Activated naive CD4-positive, alpha-beta T cell treated with anti-CD3 and anti-CD28 coated beads for 36 hours (primary cell): ENCODE data around the gene XPO5. TPM values are rescaled to one million over a fixed set of nuclear protein-coding genes. Genes with fewer than 3 reads are reported as not detected.

Experiments
- CTCF ChIA-PET: fragments of 350-600 bp; sonication (Branson Sonifier 250); formaldehyde crosslinking; loops from one replicate; lab custom pipeline; 2021; ENCODE audit warnings: antibody characterized with exemption; lab: Charles Lee
- DNase-seq: peaks from one replicate; pipeline ENCODE4 v3.0.0-alpha.2; 2020
- H3K27ac Mint-ChIP-seq: one replicate; pipeline ENCODE4 v1.8.0; 2021; ENCODE audit warnings: mild to moderate bottlenecking, mixed read lengths
- H3K27me3 Mint-ChIP-seq: one replicate; pipeline ENCODE4 v1.8.0; 2021; ENCODE audit warnings: low read depth, mixed read lengths
- H3K36me3 Mint-ChIP-seq: one replicate; pipeline ENCODE4 v1.8.0; 2021; ENCODE audit warnings: low read depth, mixed read lengths
- H3K4me1 Mint-ChIP-seq: one replicate; pipeline ENCODE4 v1.8.0; 2021; ENCODE audit warnings: low read depth, mixed read lengths
- H3K4me3 Mint-ChIP-seq: one replicate; pipeline ENCODE4 v1.8.0; 2021; ENCODE audit warnings: mild to moderate bottlenecking, moderate library complexity, mixed read lengths
- H3K9me3 Mint-ChIP-seq: one replicate; pipeline ENCODE4 v1.8.0; 2021; ENCODE audit warnings: mixed read lengths
- intact Hi-C: fragments of 100-400 bp; cut with micrococcal nuclease; formaldehyde crosslinking; loops from one replicate; pipeline ENCODE4 v1.15.1; 2023
- total RNA-seq, 2 experiments: library from RNA; stranded (reverse); gene quantifications; one replicate each; pipeline ENCODE4 v1.2.3, GENCODE V29; 2021

XPO5 gene
- total RNA-seq, 2 experiments from 2014 or later, result 74.9 to 93.2 TPM

DNA sequence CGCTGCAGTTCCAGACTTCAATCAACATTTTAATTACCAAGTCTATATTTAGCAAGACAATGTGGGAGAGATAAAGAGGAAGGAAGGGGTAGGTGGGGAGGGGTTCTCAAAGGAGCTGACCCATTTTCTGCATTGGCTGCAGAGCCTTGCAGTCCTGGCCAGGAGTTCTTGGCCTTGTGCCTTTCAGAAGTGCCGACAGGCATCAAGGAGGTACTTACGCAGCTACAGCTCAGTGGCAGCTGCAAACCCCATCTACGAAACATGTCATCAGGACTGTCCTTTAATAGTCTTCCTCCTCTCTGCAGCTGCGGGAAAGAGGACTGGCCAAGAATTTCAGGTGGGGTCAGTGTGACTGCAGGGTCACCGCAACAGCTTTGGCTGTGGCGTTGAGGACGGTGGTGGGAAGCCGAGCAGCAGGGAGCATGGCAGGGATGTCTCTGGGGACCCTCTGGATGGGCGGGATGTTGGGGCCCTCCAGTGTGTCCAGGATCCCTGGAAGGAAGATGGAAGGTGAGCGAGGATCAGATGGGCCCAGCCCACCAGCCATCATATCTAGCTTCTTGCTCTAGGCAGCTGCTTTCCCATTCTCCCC, 63.9 kb downstream of the XPO5 start:
- H3K36me3 Mint-ChIP-seq, result peaks cover 3% of the 10 kb centered on the region
- CTCF ChIA-PET, result interaction anchor here (0.9 kb wide), 1 partner anchor 283 kb away, joined by 3 read pairs; the partner anchor contains the start of gene DNPH1
- H3K9me3 Mint-ChIP-seq, result no peaks in the 10 kb centered on the region
- peaks cover 14% of the 10 kb centered on the region for H3K27me3 Mint-ChIP-seq
- DNase-seq, result no peak
- H3K27ac Mint-ChIP-seq, result no peak overlapping the region
- H3K4me1 Mint-ChIP-seq, result peaks cover 30% of the 10 kb centered on the region
- no peak overlapping the region for H3K4me3 Mint-ChIP-seq
- intact Hi-C loops, result no loop called here

GRCh38 chr6:43510827-43511163, 65.0 kb downstream of the XPO5 start:
- CTCF ChIA-PET, result no interaction called here
- H3K9me3 Mint-ChIP-seq, result no peaks in the 10 kb centered on the region
- peak overlapping the region; percentile 60 for H3K4me3 Mint-ChIP-seq
- H3K4me1 Mint-ChIP-seq, result peaks cover 24% of the 10 kb centered on the region
- peaks cover 14% of the 10 kb centered on the region for H3K27me3 Mint-ChIP-seq
- H3K27ac Mint-ChIP-seq, result no peak overlapping the region
- no peak for DNase-seq
- intact Hi-C loops, result no loop called here
- peaks cover 5% of the 10 kb centered on the region for H3K36me3 Mint-ChIP-seq

GRCh38 chr6:43509984-43510826, 65.6 kb downstream of the XPO5 start, which contains the start of gene LRRC73:
TSS of gene LRRC73 (minus strand) at chr6:43510346. CDS start at chr6:43509785, 561 bp downstream.
- no peak within 1 kb of the TSS for H3K27ac Mint-ChIP-seq
- CTCF ChIA-PET, result interaction anchor here (1.4 to 5.0 kb wide), 2 partner anchors 54 to 82 kb away, joined by 3 to 69 read pairs; partner anchors contain the start of genes ABCC10 and DLK2
- H3K36me3 Mint-ChIP-seq, result peaks cover 5% of the 10 kb centered on the region
- H3K4me3 Mint-ChIP-seq, result peak within 1 kb of the TSS; percentile 68
- H3K4me1 Mint-ChIP-seq, result peaks cover 19% of the 10 kb centered on the region
- H3K27me3 Mint-ChIP-seq, result peaks cover 14% of the 10 kb centered on the region
- intact Hi-C loops, result loop anchor here (1.0 to 10.0 kb wide), 3 partner anchors 141 to 608 kb away; partner anchors contain the start of genes PTK7 and ZNF318
- no peaks in the 10 kb centered on the region for H3K9me3 Mint-ChIP-seq
- peak; percentile 65 for DNase-seq

DNA sequence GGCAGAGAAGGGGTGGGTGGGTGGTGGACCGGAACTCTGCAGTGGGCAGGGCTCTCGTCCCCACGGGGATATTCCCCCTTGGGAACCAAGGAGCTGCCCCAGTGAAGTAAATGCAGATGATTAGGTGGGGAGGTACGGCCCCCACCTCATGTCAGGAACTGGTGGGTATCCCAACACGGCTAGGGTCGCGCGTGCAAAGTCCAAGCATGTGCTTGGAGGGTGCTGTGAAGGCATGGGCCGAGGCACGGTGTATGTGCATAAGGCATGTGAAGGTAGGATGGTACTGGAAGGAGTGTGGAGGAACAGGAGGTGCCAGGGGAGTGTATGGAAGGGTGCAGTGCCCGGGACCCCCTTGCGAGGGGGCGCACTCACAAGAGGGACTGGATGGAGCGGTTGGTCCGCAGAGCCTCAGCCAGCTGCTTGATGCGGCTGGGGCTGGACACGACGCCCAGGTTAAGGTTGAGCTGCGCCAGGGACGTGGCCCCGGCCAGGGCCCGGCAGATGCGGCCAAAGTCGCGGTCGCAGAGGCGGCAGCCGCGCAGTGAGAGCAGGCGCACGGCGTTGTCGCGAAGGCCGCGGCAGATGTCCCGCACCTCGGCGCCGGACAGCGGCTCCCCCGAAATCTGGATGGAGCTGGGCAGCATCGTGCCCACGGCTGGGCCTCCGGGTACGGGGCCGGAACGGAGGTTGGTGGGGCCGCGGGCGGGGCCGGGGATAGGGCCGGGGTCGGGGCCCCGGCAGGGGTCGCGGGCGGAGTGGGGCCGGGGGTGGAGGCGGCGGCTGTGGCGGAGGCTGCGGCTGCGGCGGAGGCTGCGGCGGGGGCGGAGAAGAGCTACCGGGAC, 66.5 kb downstream of the XPO5 start:
- intact Hi-C loops, result loop anchor here (1.0 to 10.0 kb wide), 3 partner anchors 140 to 607 kb away; partner anchors contain the start of genes PTK7 and ZNF318
- Mint-ChIP-seq H3K4me1 (peaks cover 12% of the 10 kb centered on the region), H3K27ac (no peak overlapping the region)

GRCh38 chr6:43508481-43509141, 67.2 kb downstream of the XPO5 start:
- Mint-ChIP-seq H3K27ac (no peak overlapping the region), H3K4me3 (peak overlapping the region; percentile 68), H3K4me1 (peaks cover 8% of the 10 kb centered on the region), H3K9me3 (no peaks in the 10 kb centered on the region), H3K36me3 (peaks cover 7% of the 10 kb centered on the region), H3K27me3 (peaks cover 14% of the 10 kb centered on the region)
- CTCF ChIA-PET, result interaction anchor here (0.8 to 5.0 kb wide), 16 partner anchors 9 to 279 kb away, joined by 3 to 69 read pairs (median 10); partner anchors contain the start of genes CRIP3, DLK2, DNPH1 and POLR1C
- DNase-seq, result no peak
- intact Hi-C loops, result loop anchor here (1.0 to 10.0 kb wide), 3 partner anchors 139 to 606 kb away; partner anchors contain the start of genes PTK7 and ZNF318

More for the DNA sequence above, 66.5 kb downstream of the XPO5 start:
- peaks cover 14% of the 10 kb centered on the region for H3K27me3 Mint-ChIP-seq
- peaks cover 5% of the 10 kb centered on the region for H3K36me3 Mint-ChIP-seq
- H3K4me3 Mint-ChIP-seq, result peak overlapping the region; percentile 68
- no peak for DNase-seq
- H3K9me3 Mint-ChIP-seq, result no peaks in the 10 kb centered on the region
- CTCF ChIA-PET, result interaction anchor here (1.4 to 5.0 kb wide), 3 partner anchors 12 to 81 kb away, joined by 3 to 69 read pairs (median 9); partner anchors contain the start of genes ABCC10 and DLK2

DNA sequence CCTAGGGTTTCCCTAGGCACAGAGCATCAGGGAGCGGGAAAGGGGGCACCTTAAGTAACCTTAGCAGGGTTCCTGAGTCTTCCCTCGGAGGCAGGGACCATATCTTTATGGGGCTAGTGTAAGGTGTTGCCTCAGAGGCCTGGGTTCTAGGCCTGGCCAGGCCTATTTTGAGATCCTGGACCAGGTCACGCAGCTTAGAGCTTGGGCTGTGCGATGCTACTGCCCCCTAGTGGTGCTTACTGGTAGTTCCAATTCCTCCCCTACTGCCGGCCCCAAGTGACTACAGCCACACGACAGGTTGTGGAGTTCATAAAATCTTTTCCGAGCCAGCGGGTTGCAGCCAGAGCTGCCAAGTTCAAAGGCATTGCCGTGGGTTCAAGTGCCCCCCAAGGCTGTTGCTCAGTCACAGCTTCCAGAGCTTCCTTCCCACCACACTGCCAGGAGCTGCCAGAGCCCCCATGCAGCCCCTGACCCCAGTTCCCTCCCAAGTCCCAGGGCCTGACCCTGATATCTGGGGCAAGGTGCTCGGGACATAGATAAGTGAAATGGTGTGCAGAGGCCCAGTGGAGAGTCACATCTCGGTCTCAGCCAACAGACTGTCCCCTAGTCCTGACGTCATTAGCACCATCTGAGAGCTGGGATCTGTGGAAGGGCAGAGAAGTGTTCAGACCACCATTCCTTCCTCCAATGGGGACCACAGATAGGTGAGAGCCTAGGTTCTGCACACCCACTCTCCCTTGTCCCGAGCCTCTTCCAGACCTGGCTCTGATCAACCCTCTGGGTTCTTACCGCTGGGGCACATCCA, 69.0 kb downstream of the XPO5 start:
- intact Hi-C loops, result loop anchor here (1.0 to 10.0 kb wide), 5 partner anchors 52 to 605 kb away; partner anchors contain the start of genes DLK2 and PTK7
- Mint-ChIP-seq H3K4me3 (no peak overlapping the region), H3K36me3 (peaks cover 8% of the 10 kb centered on the region), H3K9me3 (no peaks in the 10 kb centered on the region), H3K27me3 (peaks cover 14% of the 10 kb centered on the region), H3K4me1 (peaks cover 5% of the 10 kb centered on the region), H3K27ac (no peak overlapping the region)
- DNase-seq, result peak; percentile 89
- CTCF ChIA-PET, result interaction anchor here (0.7 to 5.0 kb wide), 44 partner anchors 8 to 282 kb away, joined by 3 to 69 read pairs (median 4); partner anchors contain the start of genes CRIP3, DLK2, DNPH1 and POLR1C

DNA sequence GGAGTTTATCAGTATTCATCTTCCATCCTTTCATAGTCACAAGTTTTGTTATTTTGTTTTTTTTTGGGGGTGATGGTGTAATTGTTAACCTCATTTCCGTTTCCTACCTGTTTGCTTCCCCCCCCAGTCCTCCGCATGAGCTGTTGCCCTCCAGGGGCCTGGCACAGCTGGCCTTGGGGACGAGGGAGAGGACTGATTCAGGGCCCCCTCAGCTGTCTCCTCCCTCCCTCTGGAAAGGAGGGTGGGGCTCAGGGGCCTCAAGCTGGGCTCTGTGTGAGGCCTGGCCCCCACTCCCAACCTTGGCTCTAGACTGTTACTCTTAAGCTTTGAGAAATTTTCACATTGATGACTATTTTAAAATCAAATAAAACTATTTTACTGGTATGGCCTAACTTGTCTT, 69.7 kb downstream of the XPO5 start:
- no peak for DNase-seq
- no peak overlapping the region for H3K27ac Mint-ChIP-seq
- no peaks in the 10 kb centered on the region for H3K9me3 Mint-ChIP-seq
- intact Hi-C loops, result loop anchor here (1.0 to 10.0 kb wide), 5 partner anchors 51 to 604 kb away; partner anchors contain the start of genes DLK2 and PTK7
- CTCF ChIA-PET, result interaction anchor here (0.6 to 5.0 kb wide), 50 partner anchors 8 to 366 kb away, joined by 3 to 69 read pairs (median 4); partner anchors contain the start of genes CRIP3, DLK2, DNPH1 and POLR1C
- peaks cover 5% of the 10 kb centered on the region for H3K4me1 Mint-ChIP-seq
- peaks cover 14% of the 10 kb centered on the region for H3K27me3 Mint-ChIP-seq
- H3K4me3 Mint-ChIP-seq, result no peak overlapping the region
- peaks cover 6% of the 10 kb centered on the region for H3K36me3 Mint-ChIP-seq

DNA sequence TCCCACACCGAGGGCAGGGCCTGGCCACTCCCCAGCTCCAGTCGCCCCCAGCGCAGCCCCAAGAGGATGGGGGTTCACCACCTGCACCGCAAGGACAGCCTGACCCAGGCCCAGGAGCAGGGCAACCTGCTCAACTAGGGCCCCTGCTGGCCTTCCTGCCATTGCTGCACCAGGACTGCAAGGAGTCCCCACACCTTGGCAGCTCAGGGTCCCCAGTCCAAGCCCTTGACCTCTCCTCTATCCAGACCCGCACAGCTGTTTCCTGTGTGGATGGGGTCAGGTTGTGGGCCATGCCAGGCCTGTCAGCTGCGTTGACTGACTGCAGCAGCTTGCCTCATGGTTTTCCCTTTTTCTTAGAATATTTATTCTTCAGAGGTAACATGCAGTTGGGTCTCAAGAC, 70.1 kb downstream of the XPO5 start:
- H3K4me1 Mint-ChIP-seq, result peaks cover 5% of the 10 kb centered on the region
- CTCF ChIA-PET, result interaction anchor here (0.6 to 5.0 kb wide), 45 partner anchors 8 to 365 kb away, joined by 3 to 69 read pairs (median 4); partner anchors contain the start of genes CRIP3, DLK2, DNPH1 and POLR1C
- intact Hi-C loops, result loop anchor here (1.0 to 10.0 kb wide), 5 partner anchors 50 to 603 kb away; partner anchors contain the start of genes DLK2 and PTK7
- no peaks in the 10 kb centered on the region for H3K9me3 Mint-ChIP-seq
- no peak overlapping the region for H3K27ac Mint-ChIP-seq
- H3K36me3 Mint-ChIP-seq, result peaks cover 6% of the 10 kb centered on the region
- no peak overlapping the region for H3K4me3 Mint-ChIP-seq
- peaks cover 14% of the 10 kb centered on the region for H3K27me3 Mint-ChIP-seq
- DNase-seq, result no peak

DNA sequence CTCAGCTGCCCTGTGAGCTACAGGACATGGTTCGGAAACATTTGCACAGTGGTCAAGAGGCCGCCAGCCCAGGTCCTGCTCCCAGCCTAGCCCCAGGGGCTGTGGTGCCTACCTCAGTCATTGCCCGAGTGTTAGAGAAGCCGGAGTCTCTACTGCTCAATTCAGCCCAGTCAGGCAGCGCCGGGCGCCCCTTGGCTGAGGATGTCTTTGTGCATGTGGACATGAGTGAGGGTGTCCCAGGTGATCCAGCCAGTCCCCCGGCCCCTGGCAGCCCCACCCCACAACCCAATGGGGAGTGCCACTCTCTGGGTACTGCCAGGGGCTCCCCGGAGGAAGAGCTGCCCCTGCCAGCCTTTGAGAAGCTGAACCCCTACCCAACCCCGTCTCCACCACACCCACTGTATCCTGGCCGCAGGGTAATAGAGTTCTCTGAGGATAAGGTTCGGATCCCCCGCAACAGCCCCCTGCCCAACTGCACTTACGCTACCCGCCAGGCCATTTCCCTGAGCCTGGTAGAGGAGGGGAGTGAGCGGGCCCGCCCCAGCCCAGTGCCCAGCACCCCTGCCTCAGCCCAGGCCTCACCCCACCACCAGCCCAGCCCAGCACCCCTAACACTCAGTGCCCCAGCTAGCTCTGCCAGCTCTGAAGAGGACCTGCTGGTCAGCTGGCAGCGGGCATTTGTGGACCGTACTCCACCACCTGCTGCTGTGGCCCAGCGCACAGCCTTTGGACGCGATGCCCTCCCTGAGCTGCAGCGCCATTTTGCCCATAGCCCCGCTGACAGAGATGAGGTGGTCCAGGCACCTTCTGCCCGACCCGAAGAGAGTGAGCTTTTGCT, 70.9 kb downstream of the XPO5 start:
- DNase-seq, result no peak
- H3K4me1 Mint-ChIP-seq, result peaks cover 5% of the 10 kb centered on the region
- H3K27me3 Mint-ChIP-seq, result peaks cover 14% of the 10 kb centered on the region
- peaks cover 6% of the 10 kb centered on the region for H3K36me3 Mint-ChIP-seq
- no peak overlapping the region for H3K27ac Mint-ChIP-seq
- CTCF ChIA-PET, result interaction anchor here (0.6 to 5.0 kb wide), 20 partner anchors 12 to 404 kb away, joined by 3 to 69 read pairs (median 4); partner anchors contain the start of genes DLK2, DNPH1, POLR1C and SLC22A7
- intact Hi-C loops, result loop anchor here (5.0 to 10.0 kb wide), 2 partner anchors 430 to 603 kb away; partner anchors contain the start of gene PTK7
- no peak overlapping the region for H3K4me3 Mint-ChIP-seq
- H3K9me3 Mint-ChIP-seq, result no peaks in the 10 kb centered on the region
